Right lobe of liver (tissue), 4 donors: ENCODE measurements around the gene SLC30A2.

Source experiments
- CTCF ChIP-seq, 4 donors: fragments of 200-600 bp in 3 of 4; fragments of 450-650 bp in 1 of 4; IDR thresholded peaks; one replicate each; pipeline versions ENCODE4 v1.5.1 to v1.8.0; 2016 to 2022; ENCODE audit warnings: antibody characterized with exemption in 4 of 4, mild to moderate bottlenecking in 2 of 4
- POLR2A ChIP-seq: fragments of 450-650 bp; IDR thresholded peaks from one replicate; pipeline ENCODE4 v1.6.1; 2017; ENCODE audit warnings: antibody characterized with exemption, mild to moderate bottlenecking
- donor health status: DM: no; HTN: no; CAD: no.
- donor health status: DM: no; HTN: no; CAD: no.
- donor health status: DM: no; HTN: yes; CAD: no.

GRCh38 chr1:26035203-26035958 lies 10.5 kb downstream of the SLC30A2 start:
- no peak for TF ChIP-seq CTCF (IDR thresholded peaks at IDR 0.05)
- peak; percentile 55 for TF ChIP-seq POLR2A
